WI38 (cell line): Measurements from ENCODE around the gene DYNC1H1.

Experiments used
- H3K4me3 ChIP-seq: 2 replicates; pipeline ENCODE4 v1.5.1; 2011; ENCODE audit warnings: low read depth, mild to moderate bottlenecking, control low read depth, low read length
- CTCF ChIP-seq: IDR thresholded peaks from 2 replicates; pipeline ENCODE4 v1.5.1; 2012; ENCODE audit warnings: low read depth, mild to moderate bottlenecking, control low read depth, low read length

The DYNC1H1 gene

GRCh38 chr14:102040153-102040552 is 75.8 kb downstream of the DYNC1H1 start:
- TF ChIP-seq CTCF: no peak
- no peak overlapping the region for H3K4me3 ChIP-seq

- H3K4me3 ChIP-seq: no peak overlapping the region
- TF ChIP-seq CTCF: no peak
These were observed 78.3 kb downstream of the DYNC1H1 start for GRCh38 chr14:102042699-102043098.

GRCh38 chr14:102043251-102044025 is 79.1 kb downstream of the DYNC1H1 start:
- no peak for TF ChIP-seq CTCF
- H3K4me3 ChIP-seq: no peak overlapping the region

GRCh38 chr14:102044566-102044965 is 80.2 kb downstream of the DYNC1H1 start:
- TF ChIP-seq CTCF: no peak
- no peak overlapping the region for H3K4me3 ChIP-seq

- H3K4me3 ChIP-seq: no peak overlapping the region
- TF ChIP-seq CTCF: no peak
These were observed 82.2 kb downstream of the DYNC1H1 start for GRCh38 chr14:102046337-102047278.

- TF ChIP-seq CTCF: no peak
- H3K4me3 ChIP-seq: no peak overlapping the region
These were observed 83.6 kb downstream of the DYNC1H1 start for GRCh38 chr14:102047808-102048540.
